IPS-15b (cell line): ENCODE data around the gene AACS.

Source experiments
- H3K27me3 ChIP-seq: one replicate; pipeline ENCODE4 v1.6.1; 2013; ENCODE audit warnings: low read length; ENCODE audit not compliant: control insufficient read depth, insufficient read depth
- H3K36me3 ChIP-seq: one replicate; pipeline ENCODE4 v1.6.1; 2013; ENCODE audit warnings: low read length; ENCODE audit not compliant: control insufficient read depth, insufficient read depth
- H3K4me1 ChIP-seq: one replicate; pipeline ENCODE4 v1.6.1; 2013; ENCODE audit warnings: mild to moderate bottlenecking, low read length; ENCODE audit not compliant: control insufficient read depth, insufficient read depth
- H3K4me3 ChIP-seq: one replicate; pipeline ENCODE4 v1.5.1; 2013; ENCODE audit warnings: low read depth, low read length
- H3K9ac ChIP-seq: one replicate; pipeline ENCODE4 v1.6.1; 2013; ENCODE audit warnings: low read depth, mild to moderate bottlenecking, low read length
- H3K9me3 ChIP-seq: one replicate; pipeline ENCODE4 v1.6.1; 2013; ENCODE audit warnings: mild to moderate bottlenecking, low read length; ENCODE audit not compliant: control insufficient read depth, insufficient read depth

Gene AACS

DNA sequence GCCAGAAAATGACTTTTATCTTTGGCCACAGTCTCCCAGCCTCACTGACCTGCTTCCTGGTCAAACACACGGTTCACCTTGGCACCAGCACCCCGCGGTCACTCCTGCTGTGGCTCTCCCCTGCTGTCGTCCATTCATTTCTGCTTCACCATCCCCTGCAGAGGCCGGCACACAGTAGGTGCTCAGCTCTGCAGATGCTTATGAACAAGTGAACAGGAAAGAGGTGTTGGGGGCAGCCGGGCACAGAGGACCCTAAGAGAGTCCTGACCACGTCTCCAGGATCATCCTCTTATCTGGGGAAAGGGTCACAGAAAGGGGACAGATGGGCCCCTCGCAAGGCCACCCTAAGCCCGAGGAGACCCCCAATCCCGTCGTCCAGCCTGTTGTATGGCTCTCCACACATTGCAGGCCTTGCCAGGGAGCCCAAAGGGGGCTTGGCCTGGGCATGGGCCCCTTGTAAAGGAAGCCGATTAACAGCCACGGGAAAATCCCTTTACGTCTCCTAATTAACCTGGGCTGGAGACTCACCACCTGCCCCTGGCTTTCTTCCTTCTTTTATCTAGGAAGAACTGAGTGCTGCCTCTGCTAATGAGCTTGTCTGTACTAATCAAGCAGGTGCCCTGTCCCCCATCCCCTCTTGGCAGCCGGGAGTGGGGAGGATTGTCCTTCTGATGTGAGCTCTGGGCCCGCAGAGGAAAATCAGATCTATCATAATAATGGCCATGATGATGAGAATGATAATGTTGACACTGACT lies 119.2 kb downstream of the AACS start:
- Histone ChIP-seq H3K9me3 (no peaks in the 10 kb centered on the region), H3K4me1 (peaks cover 25% of the 10 kb centered on the region), H3K27me3 (peaks cover 18% of the 10 kb centered on the region), H3K4me3 (peak overlapping the region; percentile 84), H3K9ac (no peak overlapping the region), H3K36me3 (no peaks in the 10 kb centered on the region)

DNA sequence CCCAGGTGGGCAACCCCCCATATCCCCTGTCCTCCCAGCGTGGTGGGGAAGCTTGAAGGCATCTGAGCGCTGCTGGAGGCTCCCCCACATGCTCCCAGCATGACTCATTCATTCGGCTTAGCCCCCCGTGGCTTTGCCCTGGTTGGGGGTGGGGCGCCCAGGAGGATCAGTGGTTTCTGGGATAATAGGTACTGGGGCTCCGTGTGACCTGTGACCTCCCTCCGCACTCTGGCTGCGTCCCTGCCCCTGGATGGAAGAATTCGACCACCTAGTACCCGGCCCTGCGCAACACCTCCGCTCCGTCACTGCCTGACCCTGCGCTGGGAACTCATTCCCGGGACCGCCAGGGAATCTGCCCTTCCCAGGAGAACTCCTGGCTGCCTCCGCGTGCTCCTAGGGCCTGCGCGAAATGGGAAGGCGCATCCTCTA lies 120.1 kb downstream of the AACS start:
- no peaks in the 10 kb centered on the region for H3K36me3 ChIP-seq
- H3K4me3 ChIP-seq = peak overlapping the region; percentile 84
- peaks cover 23% of the 10 kb centered on the region for H3K27me3 ChIP-seq

DNA sequence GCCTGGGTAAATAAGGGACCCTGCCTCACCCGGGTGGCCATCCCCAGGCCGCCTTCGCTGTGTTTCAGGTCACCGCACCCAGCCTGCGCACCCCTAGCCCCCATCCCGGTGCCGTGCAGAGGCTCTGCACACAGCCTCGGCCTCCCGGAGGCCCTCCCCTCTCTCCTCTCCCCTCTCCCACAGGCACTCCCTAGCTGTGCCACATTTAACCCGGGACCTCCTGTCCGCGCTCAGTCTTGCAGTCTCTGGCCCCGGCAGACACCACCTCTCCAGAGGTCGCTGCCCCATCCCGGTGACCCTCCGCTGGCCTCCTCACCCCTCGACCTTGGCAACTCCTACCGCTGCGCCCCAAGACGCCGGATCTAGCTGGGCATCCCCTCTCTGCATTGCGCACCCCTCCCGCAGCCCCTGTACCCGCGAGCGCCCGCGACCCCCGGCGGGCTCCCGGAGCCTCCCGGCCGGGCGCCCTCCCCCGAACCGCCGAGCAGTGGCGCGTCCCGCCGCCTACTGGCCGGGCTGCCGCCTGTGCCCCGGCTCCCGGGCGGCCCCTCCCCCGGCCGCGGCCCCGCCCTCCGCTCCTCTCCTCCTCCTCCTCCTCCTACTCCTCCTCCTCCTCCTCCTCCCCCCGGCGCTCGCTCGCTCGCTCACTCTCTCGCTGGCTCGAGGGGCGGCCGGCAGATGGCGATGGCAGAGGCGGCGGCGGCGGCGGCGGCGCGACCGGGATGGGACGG lies 120.7 kb downstream of the AACS start, which contains the start of gene TMEM132B:
TMEM132B (plus strand) TSS at position 647 of the 731 bp plus-strand sequence.
- Histone ChIP-seq H3K27me3 (peaks cover 24% of the 10 kb centered on the region), H3K36me3 (no peaks in the 10 kb centered on the region), H3K9ac (peak within 1 kb of the TSS; percentile 79), H3K9me3 (no peaks in the 10 kb centered on the region), H3K4me1 (peaks cover 25% of the 10 kb centered on the region), H3K4me3 (peak within 1 kb of the TSS; percentile 84)

More for the DNA sequence above, 120.1 kb downstream of the AACS start:
- Histone ChIP-seq H3K9ac (peak overlapping the region; percentile 79), H3K9me3 (no peaks in the 10 kb centered on the region), H3K4me1 (peaks cover 25% of the 10 kb centered on the region)

DNA sequence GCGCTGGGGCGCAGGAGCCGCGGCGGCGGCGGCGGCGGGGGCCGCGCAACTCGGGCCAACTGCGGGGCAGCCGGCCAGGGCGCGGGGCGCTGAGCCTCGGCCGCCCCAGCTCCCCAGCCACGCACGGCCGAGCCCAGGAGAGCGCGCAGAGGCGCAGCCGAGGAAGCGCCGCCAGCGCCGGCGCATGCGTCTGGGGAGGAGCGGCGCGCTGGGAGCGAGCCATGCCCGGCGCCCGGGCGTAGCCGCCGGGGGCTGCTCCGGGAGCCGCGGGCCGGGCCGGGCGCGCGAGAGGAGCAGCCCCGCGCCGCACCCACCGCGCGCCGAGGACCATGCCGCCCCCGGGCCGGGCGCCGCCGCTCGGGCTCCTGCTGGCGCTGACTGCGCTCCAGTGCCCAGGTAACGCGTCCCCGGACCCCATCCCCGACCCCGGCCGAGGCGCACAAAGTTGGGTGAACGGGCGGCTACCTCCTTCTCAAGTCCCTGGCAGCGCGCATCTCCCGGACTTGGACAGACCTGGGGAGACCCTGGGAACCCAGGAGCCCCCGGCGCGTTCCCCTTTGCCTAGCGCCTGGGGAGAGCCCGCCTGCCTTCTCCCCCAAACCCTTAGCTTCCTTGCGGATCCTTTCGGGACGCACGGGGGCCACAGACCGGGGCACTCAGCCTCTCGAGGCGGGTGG lies 121.4 kb downstream of the AACS start:
- Histone ChIP-seq H3K4me3 (peak overlapping the region; percentile 65), H3K36me3 (no peaks in the 10 kb centered on the region), H3K9me3 (no peaks in the 10 kb centered on the region), H3K4me1 (peaks cover 25% of the 10 kb centered on the region), H3K9ac (peak overlapping the region; percentile 54), H3K27me3 (peaks cover 29% of the 10 kb centered on the region)

DNA sequence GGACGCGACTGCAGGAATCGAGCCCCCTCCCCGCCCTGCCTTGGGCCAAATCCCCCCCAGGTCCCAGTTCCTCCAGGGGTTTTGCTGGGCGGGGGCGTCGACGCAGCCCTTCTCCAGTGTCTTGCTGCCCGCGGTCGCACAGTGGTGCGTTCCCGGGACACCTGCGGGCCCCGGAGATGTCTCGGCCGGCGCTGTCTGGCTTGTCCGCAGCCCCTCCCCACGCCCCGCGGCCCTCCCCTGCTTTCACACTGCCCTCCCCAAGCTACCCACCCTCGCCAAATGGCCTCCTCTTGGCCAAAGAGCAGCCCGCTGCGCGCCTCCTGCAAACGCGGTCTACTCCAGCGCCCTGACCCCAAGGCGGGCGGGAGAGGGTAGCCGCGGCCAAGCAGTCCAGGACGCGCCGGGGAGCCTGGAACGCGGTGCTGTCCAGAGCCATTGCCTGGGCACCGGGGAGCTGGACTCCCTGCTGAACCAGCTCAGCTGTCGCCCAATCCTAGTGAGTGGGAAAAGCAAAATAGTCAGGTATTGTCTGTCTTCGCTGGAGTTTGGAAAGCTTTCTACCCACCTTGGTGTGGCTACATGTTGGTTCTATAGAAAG lies 122.0 kb downstream of the AACS start:
- Histone ChIP-seq H3K9ac (peak overlapping the region; percentile 54), H3K4me3 (peak overlapping the region; percentile 65)

DNA sequence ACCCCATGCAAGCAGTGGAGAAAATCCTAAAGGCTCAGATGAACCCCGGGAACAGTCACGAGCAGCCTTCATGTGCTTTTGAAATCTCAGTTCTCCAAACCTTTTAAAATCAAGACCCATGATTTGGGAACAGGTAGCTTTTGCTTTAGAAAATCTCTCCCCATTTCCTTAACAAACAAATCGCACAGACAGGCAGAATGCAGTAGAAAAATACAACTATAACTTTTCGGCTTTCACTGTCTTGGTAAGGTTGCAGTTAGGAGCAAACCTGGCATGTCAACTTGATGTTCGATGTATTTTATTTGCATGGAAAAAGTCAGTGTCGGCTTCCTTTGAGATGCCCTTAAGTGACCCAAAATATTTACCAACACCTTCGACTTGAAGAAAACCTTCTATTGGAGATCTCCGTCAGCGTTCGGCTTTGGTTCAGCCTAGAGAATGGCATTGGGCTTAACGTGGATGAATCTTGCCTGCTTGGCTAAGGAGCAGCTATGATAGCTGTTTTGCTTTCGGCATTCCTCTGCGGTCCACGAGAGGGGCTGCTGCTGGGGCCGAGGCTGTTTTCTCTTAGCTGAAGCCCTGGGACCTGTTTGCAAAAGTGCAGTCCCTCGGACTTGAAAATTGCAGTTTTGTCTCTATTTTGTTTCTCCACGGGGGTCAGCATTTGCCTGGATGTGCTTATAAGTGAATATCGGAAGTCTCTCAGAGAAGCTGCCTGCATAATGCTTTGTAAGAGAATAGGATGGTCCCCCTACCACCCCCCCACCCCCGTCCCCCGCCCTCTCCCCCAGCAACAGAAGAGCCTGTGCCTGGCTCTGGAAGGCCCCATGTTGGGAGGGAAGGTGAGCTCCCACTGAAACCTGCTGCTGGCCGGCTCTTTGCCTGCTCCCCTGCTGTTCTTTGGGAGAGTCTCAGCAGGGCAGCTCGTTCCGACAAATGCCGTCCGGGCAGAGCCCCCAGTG lies 122.8 kb downstream of the AACS start:
- no peaks in the 10 kb centered on the region for H3K36me3 ChIP-seq
- peaks cover 31% of the 10 kb centered on the region for H3K4me1 ChIP-seq
- H3K9ac ChIP-seq = no peak overlapping the region
- H3K4me3 ChIP-seq = peak overlapping the region; percentile 65
- H3K27me3 ChIP-seq = peaks cover 33% of the 10 kb centered on the region
- no peaks in the 10 kb centered on the region for H3K9me3 ChIP-seq

More for the DNA sequence above, 122.0 kb downstream of the AACS start:
- peaks cover 27% of the 10 kb centered on the region for H3K4me1 ChIP-seq
- no peaks in the 10 kb centered on the region for H3K9me3 ChIP-seq
- no peaks in the 10 kb centered on the region for H3K36me3 ChIP-seq
- H3K27me3 ChIP-seq = peaks cover 35% of the 10 kb centered on the region

DNA sequence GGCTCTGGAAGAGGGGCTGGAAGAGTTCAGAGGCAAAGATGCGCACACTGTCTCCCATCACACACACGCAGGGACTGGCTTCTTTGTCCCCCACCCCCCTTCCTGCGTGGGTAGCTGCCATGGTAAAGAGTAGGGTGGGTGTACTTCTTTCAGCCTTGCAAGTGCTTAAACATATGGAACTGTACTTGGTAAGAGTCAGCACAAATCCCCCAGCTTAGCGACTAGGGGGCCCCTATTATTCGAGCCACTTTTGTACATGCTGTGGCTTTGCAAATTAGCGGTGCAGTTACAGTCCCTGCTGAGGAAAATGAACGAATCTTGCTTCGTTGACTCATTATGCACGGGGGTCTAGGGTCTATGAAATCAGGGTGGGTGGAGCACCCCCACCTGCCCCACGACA lies 123.8 kb downstream of the AACS start:
- H3K9me3 ChIP-seq = no peaks in the 10 kb centered on the region
- H3K4me3 ChIP-seq = peak overlapping the region; percentile 46
- peaks cover 30% of the 10 kb centered on the region for H3K4me1 ChIP-seq
- no peaks in the 10 kb centered on the region for H3K36me3 ChIP-seq
- no peak overlapping the region for H3K9ac ChIP-seq
- H3K27me3 ChIP-seq = peaks cover 35% of the 10 kb centered on the region

DNA sequence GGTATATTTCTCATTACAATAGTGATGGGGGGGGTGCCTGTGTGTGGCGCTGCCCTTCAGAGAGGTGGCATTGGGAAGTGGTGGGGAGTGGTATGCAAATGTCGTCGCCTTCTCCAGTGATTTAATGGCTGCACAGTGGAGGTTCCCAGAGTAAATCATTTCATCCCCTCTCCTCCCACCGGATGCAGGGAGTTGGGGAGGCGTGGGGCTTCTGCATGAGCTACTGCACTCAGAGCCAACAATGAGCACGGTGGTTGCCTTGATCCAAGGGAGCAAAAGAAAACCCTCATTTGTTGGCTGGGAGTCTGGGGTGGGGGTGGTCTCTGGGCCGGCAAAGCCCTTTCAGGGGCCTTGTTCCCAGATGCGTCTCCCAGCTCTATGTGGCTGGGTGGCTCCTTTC lies 124.3 kb downstream of the AACS start:
- peaks cover 31% of the 10 kb centered on the region for H3K27me3 ChIP-seq
- peaks cover 30% of the 10 kb centered on the region for H3K4me1 ChIP-seq
- no peaks in the 10 kb centered on the region for H3K9me3 ChIP-seq
- H3K36me3 ChIP-seq = no peaks in the 10 kb centered on the region
- H3K4me3 ChIP-seq = peak overlapping the region; percentile 46
- H3K9ac ChIP-seq = no peak overlapping the region

DNA sequence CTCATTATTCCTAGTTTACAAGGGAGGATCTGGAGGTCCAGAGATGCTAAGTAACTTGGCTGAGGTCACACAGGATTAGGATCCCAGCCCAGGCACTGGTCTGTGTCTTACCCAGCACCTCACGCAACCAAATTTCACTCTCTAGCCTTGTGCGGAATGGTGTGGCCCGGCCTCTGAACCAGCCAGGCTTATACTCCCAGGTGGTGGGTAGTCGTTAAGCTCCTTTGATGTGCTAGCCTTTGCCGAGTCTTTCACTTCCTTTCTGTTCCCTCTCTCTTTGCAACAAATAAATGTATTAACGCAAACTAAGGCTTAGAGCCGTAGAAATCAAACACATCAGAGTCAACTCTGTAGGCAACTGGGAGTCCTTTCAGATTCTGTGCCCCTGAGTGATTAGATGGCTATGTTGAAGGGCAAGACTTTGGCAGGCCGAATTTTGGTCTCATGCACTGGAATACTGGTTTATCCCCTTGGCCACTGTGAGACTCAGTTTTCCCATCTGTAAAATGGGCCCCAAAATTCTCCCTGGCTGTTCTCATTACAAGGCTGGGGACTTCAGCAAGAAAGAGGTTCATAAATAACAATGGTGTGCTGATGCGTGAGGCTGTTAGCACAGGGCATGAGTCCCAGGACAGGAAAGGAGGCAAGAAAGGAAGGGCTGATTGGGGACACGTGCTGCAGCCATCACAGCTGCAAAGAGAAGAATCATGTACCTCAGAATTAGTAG lies 126.3 kb downstream of the AACS start:
- no peaks in the 10 kb centered on the region for H3K9me3 ChIP-seq
- H3K4me3 ChIP-seq = no peak overlapping the region
- peaks cover 26% of the 10 kb centered on the region for H3K27me3 ChIP-seq
- H3K4me1 ChIP-seq = peaks cover 28% of the 10 kb centered on the region
- H3K36me3 ChIP-seq = no peaks in the 10 kb centered on the region
- H3K9ac ChIP-seq = no peak overlapping the region

DNA sequence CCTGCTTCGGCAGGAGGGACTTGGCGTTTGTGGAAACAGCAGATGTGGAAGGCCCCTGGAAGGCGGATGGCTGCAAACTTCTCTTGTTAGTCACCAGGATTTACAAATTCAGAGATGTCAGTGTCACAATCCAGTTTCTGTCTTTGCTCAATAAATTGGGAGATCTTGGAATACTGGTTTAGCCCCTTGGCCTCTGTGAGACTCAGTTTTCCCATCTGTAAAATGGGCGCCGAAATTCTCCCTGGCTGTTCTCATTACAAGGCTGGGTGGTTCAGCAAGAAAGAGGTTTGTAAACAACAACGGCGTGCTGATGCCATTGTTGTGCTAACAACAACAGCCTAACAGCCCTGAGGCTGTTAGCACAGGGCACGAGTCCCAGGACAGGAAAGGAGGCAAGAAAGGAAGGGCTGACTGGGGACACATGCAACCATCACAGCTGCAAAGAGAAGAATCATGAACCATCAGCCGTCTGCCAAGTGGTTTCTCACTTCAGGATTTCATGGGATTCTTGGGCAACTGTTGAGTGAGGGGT lies 127.5 kb downstream of the AACS start:
- no peaks in the 10 kb centered on the region for H3K36me3 ChIP-seq
- peak overlapping the region; percentile 22 for H3K4me3 ChIP-seq
- H3K27me3 ChIP-seq = peaks cover 26% of the 10 kb centered on the region
- no peaks in the 10 kb centered on the region for H3K9me3 ChIP-seq
- peaks cover 30% of the 10 kb centered on the region for H3K4me1 ChIP-seq
- no peak overlapping the region for H3K9ac ChIP-seq
